CD14-positive monocyte (primary cell): ENCODE data around the gene OLFM2. TPM values are rescaled to one million over a fixed set of nuclear protein-coding genes. Genes with fewer than 3 reads are reported as not detected.

Source experiments
- DNase-seq, 3 donors: peaks; one replicate each; pipeline ENCODE4 v3.0.0-alpha.2; 2011 to 2022
- H2AFZ ChIP-seq: 2 replicates; pipeline ENCODE4 v1.6.0; 2012; ENCODE audit warnings: mild to moderate bottlenecking, low read depth, low read length, inconsistent platforms; ENCODE audit not compliant: insufficient read depth, poor library complexity, severe bottlenecking
- H3K27ac ChIP-seq, 2 donors: 1 replicate in 1 of 2; 2 replicates in 1 of 2; pipeline ENCODE4 v1.5.1; 2012 to 2013; ENCODE audit warnings: low read length in 2 of 2, control low read depth in 1 of 2, inconsistent platforms in 1 of 2, low read depth in 1 of 2, mild to moderate bottlenecking in 1 of 2
- H3K27me3 ChIP-seq, 2 donors: one replicate each; pipeline versions ENCODE4 v1.6.0 to v1.6.1; 2011 to 2013; ENCODE audit warnings: low read length in 2 of 2; ENCODE audit not compliant: control insufficient read depth in 2 of 2, insufficient read depth in 2 of 2
- H3K36me3 ChIP-seq, 2 donors: replicated peaks in 1 of 2; 1 replicate in 1 of 2; 2 replicates in 1 of 2; pipeline versions ENCODE4 v1.5.1 to v1.6.1; 2012 to 2013; ENCODE audit warnings: low read length in 2 of 2, control low read depth in 1 of 2, inconsistent platforms in 1 of 2, mild to moderate bottlenecking in 1 of 2; ENCODE audit not compliant: insufficient read depth in 2 of 2, control insufficient read depth in 1 of 2
- H3K4me1 ChIP-seq, 2 donors: 1 replicate in 1 of 2; 2 replicates in 1 of 2; pipeline versions ENCODE4 v1.5.1 to v1.6.1; 2012 to 2013; ENCODE audit warnings: low read length in 2 of 2, control low read depth in 1 of 2, inconsistent platforms in 1 of 2, mild to moderate bottlenecking in 1 of 2, moderate library complexity in 1 of 2; ENCODE audit not compliant: insufficient read depth in 2 of 2, control insufficient read depth in 1 of 2
- H3K4me2 ChIP-seq: replicated peaks from 2 replicates; pipeline ENCODE3; 2012; ENCODE audit warnings: low read length, moderate library complexity, mild to moderate bottlenecking; ENCODE audit not compliant: poor library complexity, severe bottlenecking; ENCODE audit errors: extremely low read depth
- H3K4me3 ChIP-seq, 3 experiments: fragments of 200-600 bp in 1 of 3; sonication (generic) in 1 of 3; replicated peaks in 1 of 3; 1 replicate in 2 of 3; 2 replicates in 1 of 3; pipeline ENCODE4 v1.5.1; 2011 to 2013; ENCODE audit warnings: low read length in 3 of 3, mild to moderate bottlenecking in 3 of 3, control low read depth in 2 of 3, low read depth in 2 of 3, inconsistent platforms in 1 of 3, moderate library complexity in 1 of 3
- H3K79me2 ChIP-seq: 2 replicates; pipeline ENCODE4 v1.6.0; 2012; ENCODE audit warnings: mild to moderate bottlenecking, control low read depth, inconsistent platforms, low read length, moderate library complexity; ENCODE audit not compliant: insufficient read depth
- H3K9ac ChIP-seq: 2 replicates; pipeline ENCODE4 v1.6.0; 2017; ENCODE audit warnings: low read length, mild to moderate bottlenecking; ENCODE audit not compliant: insufficient read depth, poor library complexity, severe bottlenecking
- H3K9me3 ChIP-seq, 2 donors: replicated peaks in 1 of 2; 1 replicate in 1 of 2; 2 replicates in 1 of 2; pipeline versions ENCODE4 v1.5.1 to v1.6.1; 2012 to 2013; ENCODE audit warnings: low read length in 2 of 2, control low read depth in 1 of 2; ENCODE audit not compliant: control insufficient read depth in 1 of 2, insufficient read depth in 1 of 2
- H4K20me1 ChIP-seq: 2 replicates; pipeline ENCODE4 v1.6.0; 2012; ENCODE audit warnings: mild to moderate bottlenecking, low read length, control low read depth, moderate library complexity; ENCODE audit not compliant: insufficient read depth
- H3K27ac Mint-ChIP-seq, 7 donors: one replicate each; pipeline ENCODE4 v1.8.0; 2020; ENCODE audit warnings: mild to moderate bottlenecking in 7 of 7, mixed read lengths in 7 of 7, moderate library complexity in 6 of 7, inconsistent platforms in 2 of 7
- H3K27me3 Mint-ChIP-seq, 3 donors: one replicate each; pipeline ENCODE4 v1.8.0; 2021 to 2022; ENCODE audit warnings: low read depth in 3 of 3, mild to moderate bottlenecking in 3 of 3, mixed read lengths in 3 of 3, moderate library complexity in 3 of 3, inconsistent platforms in 1 of 3
- H3K36me3 Mint-ChIP-seq, 2 donors: one replicate each; pipeline ENCODE4 v1.8.0; 2020; ENCODE audit warnings: mixed read lengths in 2 of 2, inconsistent platforms in 1 of 2, mild to moderate bottlenecking in 1 of 2
- H3K4me1 Mint-ChIP-seq: one replicate; pipeline ENCODE4 v1.8.0; 2020; ENCODE audit warnings: mild to moderate bottlenecking, mixed read lengths
- H3K4me3 Mint-ChIP-seq, 2 donors: one replicate each; pipeline ENCODE4 v1.8.0; 2020; ENCODE audit warnings: mild to moderate bottlenecking in 2 of 2, mixed read lengths in 2 of 2, moderate library complexity in 1 of 2
- H3K9me3 Mint-ChIP-seq, 7 donors: one replicate each; pipeline ENCODE4 v1.8.0; 2020 to 2022; ENCODE audit warnings: mixed read lengths in 7 of 7, mild to moderate bottlenecking in 6 of 7, moderate library complexity in 6 of 7, inconsistent platforms in 2 of 7
- CTCF ChIP-seq: fragments of 200-600 bp; IDR thresholded peaks from one replicate; pipeline ENCODE4 v1.8.0; 2022; ENCODE audit warnings: antibody characterized with exemption, mild to moderate bottlenecking
- WGBS: methylation state at CpG from one replicate; pipeline ENCODE4 v1.1.5; 2013; ENCODE audit warnings: missing lambda C conversion rate; ENCODE audit not compliant: insufficient coverage; 5-methylcytosine and 5-hydroxymethylcytosine counted together
- intact Hi-C, 2 donors: fragments of 100-400 bp; cut with micrococcal nuclease; formaldehyde crosslinking; loops; one replicate each; pipeline versions ENCODE4 v1.15.0 to v1.15.1; 2023
- polyA plus RNA-seq, 3 donors: library from polyadenylated mRNA; depleted of rRNA in 1 of 3; unstranded in 2 of 3; stranded (reverse) in 1 of 3; fragments of 300-500 nt in 2 of 3; fragments of >200 nt in 1 of 3; fragmentation: Illumina TruSeq in 2 of 3; gene quantifications; 1 replicate in 2 of 3; 2 replicates in 1 of 3; pipeline ENCODE4 v1.2.3, GENCODE V29; 2012 to 2021

Gene OLFM2
- polyA plus RNA-seq, 3 donors = not detected

- Mint-ChIP-seq H3K4me3 (no peak overlapping the region), H3K27ac (no peak overlapping the region), H3K36me3 (no peaks in the 10 kb centered on the region), H3K27me3 (peaks cover 4 to 16% (median 5%) of the 10 kb centered on the region in 3 donors), H3K9me3 (peaks cover 0 to 2% (median 0%) of the 10 kb centered on the region in 7 donors), H3K4me1 (no peaks in the 10 kb centered on the region)
- H3K9me3 ChIP-seq = no peaks in the 10 kb centered on the region
- no peak overlapping the region for H2AFZ ChIP-seq
- WGBS = 88% methylated on average over 5 of the region's 6 CpGs
- no peak overlapping the region for H3K4me3 ChIP-seq
- no peak for TF ChIP-seq CTCF
- intact Hi-C loops = no loop called here
- H3K27ac ChIP-seq = no peak overlapping the region
- H3K9ac ChIP-seq = no peak overlapping the region
- DNase-seq = no peak
- H3K4me2 ChIP-seq = no peak overlapping the region
- no peaks in the 10 kb centered on the region for H3K79me2 ChIP-seq
- H3K4me1 ChIP-seq = no peaks in the 10 kb centered on the region
- no peaks in the 10 kb centered on the region for H4K20me1 ChIP-seq
- peaks cover 0 to 5% of the 10 kb centered on the region in 2 donors for H3K27me3 ChIP-seq
- no peaks in the 10 kb centered on the region for H3K36me3 ChIP-seq
These were observed 35.8 kb upstream of the OLFM2 start for GRCh38 chr19:9972103-9972502.

- Histone ChIP-seq H2AFZ (no peak overlapping the region), H3K9me3 (no peaks in the 10 kb centered on the region), H3K27me3 (peaks cover 0 to 13% of the 10 kb centered on the region in 2 donors), H3K9ac (no peak overlapping the region), H3K4me2 (no peak overlapping the region), H4K20me1 (no peaks in the 10 kb centered on the region), H3K36me3 (no peaks in the 10 kb centered on the region), H3K27ac (no peak overlapping the region), H3K79me2 (no peaks in the 10 kb centered on the region), H3K4me3 (no peak overlapping the region), H3K4me1 (no peaks in the 10 kb centered on the region)
- no peak overlapping the region for H3K27ac Mint-ChIP-seq
- H3K9me3 Mint-ChIP-seq = peaks cover 0 to 3% (median 0%) of the 10 kb centered on the region in 7 donors
- no peak overlapping the region for H3K4me3 Mint-ChIP-seq
- TF ChIP-seq CTCF = no peak
- H3K36me3 Mint-ChIP-seq = no peaks in the 10 kb centered on the region
- 74% methylated on average over 14 of the region's 15 CpGs for WGBS
- intact Hi-C loops = no loop called here
- no peak for DNase-seq
- peaks cover 10 to 24% (median 12%) of the 10 kb centered on the region in 3 donors for H3K27me3 Mint-ChIP-seq
- H3K4me1 Mint-ChIP-seq = no peaks in the 10 kb centered on the region
These were observed 35.0 kb upstream of the OLFM2 start for GRCh38 chr19:9971166-9971897.
